Natural killer cell (primary cell): ENCODE measurements around the gene GALNT7. TPM values are rescaled to one million over a fixed set of nuclear protein-coding genes. Genes with fewer than 3 reads are reported as not detected.

ENCODE experiments used
- ATAC-seq, 3 donors: fragments of 150-1000 bp in 2 of 3; fragments of 200-7000 bp in 1 of 3; cut with Tn5 transposase; 1 replicate in 1 of 3; 2 replicates in 2 of 3; pipeline ENCODE4 v1.10.0; 2021; ENCODE audit warnings: mild to moderate bottlenecking in 2 of 3, moderate library complexity in 2 of 3
- DNase-seq, 2 donors: peaks; one replicate each; pipeline versions ENCODE4 v3.0.0 to v3.0.0-alpha.2; 2013 to 2021; ENCODE audit warnings: mixed read lengths in 1 of 2
- H3K27ac ChIP-seq: one replicate; pipeline ENCODE4 v1.5.1; 2013; ENCODE audit warnings: mild to moderate bottlenecking, low read length
- H3K27me3 ChIP-seq: one replicate; pipeline ENCODE4 v1.6.1; 2013; ENCODE audit warnings: low read length; ENCODE audit not compliant: control insufficient read depth, insufficient read depth
- H3K36me3 ChIP-seq: one replicate; pipeline ENCODE4 v1.6.1; 2013; ENCODE audit warnings: low read length; ENCODE audit not compliant: control insufficient read depth, insufficient read depth
- H3K4me1 ChIP-seq: one replicate; pipeline ENCODE4 v1.6.1; 2013; ENCODE audit warnings: low read length; ENCODE audit not compliant: control insufficient read depth, insufficient read depth
- H3K4me3 ChIP-seq: one replicate; pipeline ENCODE4 v1.5.1; 2013; ENCODE audit warnings: low read length
- H3K9me3 ChIP-seq: one replicate; pipeline ENCODE4 v1.6.1; 2013; ENCODE audit warnings: low read length; ENCODE audit not compliant: control insufficient read depth, insufficient read depth
- H3K27ac Mint-ChIP-seq, 2 donors: one replicate each; pipeline ENCODE4 v1.8.0; 2022; ENCODE audit warnings: mild to moderate bottlenecking in 2 of 2, mixed read lengths in 2 of 2, moderate library complexity in 1 of 2
- H3K27me3 Mint-ChIP-seq, 2 donors: one replicate each; pipeline ENCODE4 v1.8.0; 2022; ENCODE audit warnings: low read depth in 2 of 2, mixed read lengths in 2 of 2
- H3K36me3 Mint-ChIP-seq: one replicate; pipeline ENCODE4 v1.8.0; 2022; ENCODE audit warnings: mixed read lengths
- H3K4me1 Mint-ChIP-seq, 2 donors: one replicate each; pipeline ENCODE4 v1.8.0; 2022; ENCODE audit warnings: mixed read lengths in 2 of 2
- H3K4me3 Mint-ChIP-seq: one replicate; pipeline ENCODE4 v1.8.0; 2022; ENCODE audit warnings: mild to moderate bottlenecking, moderate library complexity, mixed read lengths
- H3K9me3 Mint-ChIP-seq, 2 donors: one replicate each; pipeline ENCODE4 v1.8.0; 2022; ENCODE audit warnings: mixed read lengths in 2 of 2
- CTCF ChIP-seq: fragments of 200-600 bp; IDR thresholded peaks from one replicate; pipeline ENCODE4 v1.8.0; 2022; ENCODE audit warnings: antibody characterized with exemption
- WGBS: methylation state at CpG from one replicate; pipeline ENCODE4 v1.1.7; 2013; ENCODE audit warnings: missing lambda C conversion rate; ENCODE audit not compliant: insufficient coverage; 5-methylcytosine and 5-hydroxymethylcytosine counted together
- intact Hi-C: fragments of 100-400 bp; cut with micrococcal nuclease; formaldehyde crosslinking; loops from one replicate; pipeline ENCODE4 v1.14.2; 2022
- total RNA-seq, 4 donors: library from RNA; stranded (reverse); fragments of 120-200 nt in 1 of 4; gene quantifications; one replicate each; pipeline versions ENCODE4 v1.2.3 to v1.2.4, GENCODE V29; 2013 to 2022

GALNT7 gene
- total RNA-seq, 3 donors from 2014 or later (not counting 1 experiment from before 2014, with no cell fraction given), result 10.9 to 20.8 (median 15.6) TPM

DNA sequence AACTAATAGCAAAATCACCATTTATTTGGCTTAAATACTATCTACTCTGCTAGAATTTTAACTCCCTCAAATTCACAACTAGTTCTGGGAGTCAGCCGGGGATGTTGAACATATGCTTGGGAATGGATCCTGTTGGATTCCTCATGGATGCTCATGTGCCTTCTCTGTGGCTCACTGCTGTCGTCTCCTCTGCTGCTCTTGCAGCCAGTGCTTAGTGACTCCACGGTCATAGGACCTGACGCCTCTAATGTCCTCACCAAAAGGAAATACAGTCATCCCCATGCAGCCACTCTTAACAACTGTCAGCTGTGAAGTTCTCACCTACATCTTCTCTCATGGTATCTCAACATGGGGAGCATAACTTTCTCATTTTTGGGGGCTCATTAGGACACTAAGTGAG, 106.1 kb downstream of the GALNT7 start:
- WGBS, result 89% methylated on average over 4 of the region's 4 CpGs
- intact Hi-C loops, result no loop called here
- TF ChIP-seq CTCF, result no peak
- Histone ChIP-seq H3K4me3 (no peak overlapping the region), H3K27ac (no peak overlapping the region), H3K27me3 (no peaks in the 10 kb centered on the region), H3K9me3 (no peaks in the 10 kb centered on the region), H3K36me3 (no peaks in the 10 kb centered on the region), H3K4me1 (no peaks in the 10 kb centered on the region)
- DNase-seq (no peak), ATAC-seq (no peak)
- Mint-ChIP-seq H3K4me3 (no peak overlapping the region), H3K27me3 (no peaks in the 10 kb centered on the region), H3K36me3 (no peaks in the 10 kb centered on the region), H3K27ac (no peak overlapping the region), H3K4me1 (peaks cover 15 to 21% of the 10 kb centered on the region in 2 donors), H3K9me3 (no peaks in the 10 kb centered on the region)

DNA sequence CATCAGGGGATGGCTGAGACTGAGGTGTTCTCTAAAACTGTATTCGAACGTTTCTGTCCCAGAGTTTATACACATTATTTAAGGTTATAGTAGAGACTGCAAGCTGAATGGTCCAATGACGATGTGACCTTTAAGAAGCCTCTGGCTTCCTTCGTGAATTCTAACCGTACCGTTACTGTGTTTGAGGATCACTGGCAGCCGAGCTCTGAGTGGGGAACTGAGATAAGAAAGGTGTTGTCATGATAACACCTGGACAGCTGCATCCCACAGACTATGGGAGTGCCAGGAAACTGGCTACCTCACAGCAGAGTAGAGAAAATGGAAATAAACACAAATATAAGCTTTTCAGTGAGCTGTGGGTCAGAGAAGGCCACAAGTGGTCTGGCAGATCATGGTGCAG, 106.5 kb downstream of the GALNT7 start:
- TF ChIP-seq CTCF, result no peak
- no peaks in the 10 kb centered on the region for H3K9me3 ChIP-seq
- Mint-ChIP-seq H3K4me3 (no peak overlapping the region), H3K27ac (no peak overlapping the region), H3K4me1 (peaks cover 15 to 21% of the 10 kb centered on the region in 2 donors), H3K36me3 (no peaks in the 10 kb centered on the region), H3K9me3 (no peaks in the 10 kb centered on the region), H3K27me3 (no peaks in the 10 kb centered on the region)
- no peaks in the 10 kb centered on the region for H3K36me3 ChIP-seq
- no peaks in the 10 kb centered on the region for H3K27me3 ChIP-seq
- no peak overlapping the region for H3K4me3 ChIP-seq
- DNase-seq, result no peak
- 98% methylated on average over 7 of the region's 7 CpGs for WGBS
- no peak for ATAC-seq
- intact Hi-C loops, result no loop called here
- H3K4me1 ChIP-seq, result no peaks in the 10 kb centered on the region
- no peak overlapping the region for H3K27ac ChIP-seq

GRCh38 chr4:173277340-173277739, 108.7 kb downstream of the GALNT7 start:
- Mint-ChIP-seq H3K9me3 (no peaks in the 10 kb centered on the region), H3K4me1 (peaks cover 15 to 26% of the 10 kb centered on the region in 2 donors), H3K27ac (no peak overlapping the region), H3K36me3 (no peaks in the 10 kb centered on the region), H3K4me3 (no peak overlapping the region), H3K27me3 (no peaks in the 10 kb centered on the region)
- H3K27ac ChIP-seq, result no peak overlapping the region
- no peaks in the 10 kb centered on the region for H3K27me3 ChIP-seq
- no peaks in the 10 kb centered on the region for H3K36me3 ChIP-seq
- no peak for TF ChIP-seq CTCF
- DNase-seq, result no peak
- H3K4me3 ChIP-seq, result no peak overlapping the region
- intact Hi-C loops, result no loop called here
- H3K4me1 ChIP-seq, result no peaks in the 10 kb centered on the region
- H3K9me3 ChIP-seq, result peaks cover 3% of the 10 kb centered on the region
- ATAC-seq, result no peak
- WGBS, result 93% methylated on average over 2 of the region's 2 CpGs

DNA sequence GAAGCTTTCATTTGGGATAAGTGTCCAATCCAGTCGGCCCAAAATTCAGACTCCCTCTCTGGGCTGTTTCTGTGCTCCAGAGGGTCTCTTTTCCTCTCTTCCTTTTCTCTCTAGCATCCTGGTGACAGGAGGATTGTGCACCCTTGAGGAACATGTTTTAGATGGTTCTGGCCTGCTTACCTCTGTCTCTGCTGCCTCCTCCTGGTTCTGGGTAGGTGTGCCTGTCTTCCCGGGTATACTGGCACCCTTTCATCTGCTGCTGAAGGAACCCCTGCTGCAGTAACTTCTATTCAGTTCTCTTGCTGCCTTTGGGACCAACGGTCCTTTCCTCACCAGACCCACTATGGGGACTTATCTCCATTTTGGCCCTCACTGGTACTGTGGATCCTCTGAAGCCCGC, 112.4 kb downstream of the GALNT7 start:
- no peak for TF ChIP-seq CTCF
- Mint-ChIP-seq H3K27me3 (no peaks in the 10 kb centered on the region), H3K4me1 (peaks cover 8 to 19% of the 10 kb centered on the region in 2 donors), H3K27ac (no peak overlapping the region), H3K9me3 (peaks cover 0 to 4% of the 10 kb centered on the region in 2 donors), H3K36me3 (peaks cover 18% of the 10 kb centered on the region), H3K4me3 (no peak overlapping the region)
- WGBS, result 91% methylated on average over 4 of the region's 4 CpGs
- intact Hi-C loops, result no loop called here
- Histone ChIP-seq H3K36me3 (no peaks in the 10 kb centered on the region), H3K27ac (no peak overlapping the region), H3K9me3 (peaks cover 16% of the 10 kb centered on the region), H3K4me3 (no peak overlapping the region), H3K27me3 (no peaks in the 10 kb centered on the region), H3K4me1 (no peaks in the 10 kb centered on the region)
- peak in 1 of 2 donors; percentile 10 for DNase-seq
- no peak for ATAC-seq
